ENCODE data around the gene SPATA21. TPM values are rescaled to one million over a fixed set of nuclear protein-coding genes. Genes with fewer than 3 reads are reported as not detected.
A peak's percentile ranks its signal among the peaks of the same experiment; 100 is the strongest.

The SPATA21 gene
- total and polyA plus RNA-seq, 2 experiments from 2014 or later, result not detected

GRCh38 chr1:16356867-16357266, 80.4 kb downstream of the SPATA21 start:
- TF ChIP-seq EZH2 (IDR thresholded peaks at IDR 0.05; ENCODE audit: insufficient read depth, poor library complexity, severe bottlenecking), result no peak
- no peak for TF ChIP-seq EZH2phosphoT487 (IDR thresholded peaks at IDR 0.05; ENCODE audit: insufficient read depth, low read depth)
- Histone ChIP-seq H3K9me3 (ENCODE audit: low read depth) (no peaks in the 10 kb centered on the region), H3K27me3 (replicated peaks; ENCODE audit: insufficient read depth) (no peaks in the 10 kb centered on the region), H3K36me3 (ENCODE audit: low read depth) (no peaks in the 10 kb centered on the region), H3K4me3 (no peak overlapping the region), H3K4me1 (ENCODE audit: insufficient read depth) (peaks cover 4% of the 10 kb centered on the region), H4K20me1 (ENCODE audit: insufficient read depth) (no peaks in the 10 kb centered on the region), H2AFZ (no peak overlapping the region), H3K27ac (no peak overlapping the region), H3K9me2 (ENCODE audit: insufficient read depth) (no peaks in the 10 kb centered on the region), H3K79me2 (ENCODE audit: insufficient read depth) (peaks cover 3% of the 10 kb centered on the region), H3K9ac (no peak overlapping the region), H3F3A (ENCODE audit: insufficient read depth) (peaks cover 3% of the 10 kb centered on the region; the same call in 1 of the 2 replicates), H3K4me2 (ENCODE audit: unreplicated experiment) (no peak overlapping the region)
- WGBS, 2 experiments (ENCODE audit: low coverage in 1 of 2, low lambda C conversion rate in 2 of 2, missing lambda C conversion rate in 2 of 2), result 87 to 93% methylated on average over 3 of the region's 3 CpGs
- in situ Hi-C loops (cut with MboI), result loop anchor here (25.0 kb wide), 1 partner anchor 270 kb away; no protein-coding TSS in a partner anchor
- no peak for DNase-seq

DNA sequence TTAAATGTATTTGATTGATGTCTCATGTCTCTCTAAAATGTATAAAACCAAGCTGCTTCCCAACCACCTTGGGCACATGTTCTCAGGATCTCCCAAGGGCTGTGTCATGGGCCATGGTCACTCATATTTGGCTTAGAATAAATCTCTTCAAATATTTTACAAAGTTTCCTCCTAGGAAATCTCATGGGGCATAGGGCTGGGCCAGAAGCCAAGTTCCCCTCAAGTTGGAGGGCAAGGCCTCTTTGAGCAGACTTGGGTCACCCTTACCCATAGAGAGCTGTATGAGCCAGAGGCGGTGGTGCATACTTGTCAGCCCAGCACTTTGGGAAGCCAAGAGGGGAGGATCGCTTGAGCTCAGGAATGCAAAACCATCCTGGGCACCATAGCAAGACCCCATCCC, 82.6 kb downstream of the SPATA21 start:
- WGBS, 2 experiments (ENCODE audit: low coverage in 1 of 2, low lambda C conversion rate in 2 of 2, missing lambda C conversion rate in 2 of 2), result 81 to 85% methylated on average over 2 of the region's 2 CpGs

DNA sequence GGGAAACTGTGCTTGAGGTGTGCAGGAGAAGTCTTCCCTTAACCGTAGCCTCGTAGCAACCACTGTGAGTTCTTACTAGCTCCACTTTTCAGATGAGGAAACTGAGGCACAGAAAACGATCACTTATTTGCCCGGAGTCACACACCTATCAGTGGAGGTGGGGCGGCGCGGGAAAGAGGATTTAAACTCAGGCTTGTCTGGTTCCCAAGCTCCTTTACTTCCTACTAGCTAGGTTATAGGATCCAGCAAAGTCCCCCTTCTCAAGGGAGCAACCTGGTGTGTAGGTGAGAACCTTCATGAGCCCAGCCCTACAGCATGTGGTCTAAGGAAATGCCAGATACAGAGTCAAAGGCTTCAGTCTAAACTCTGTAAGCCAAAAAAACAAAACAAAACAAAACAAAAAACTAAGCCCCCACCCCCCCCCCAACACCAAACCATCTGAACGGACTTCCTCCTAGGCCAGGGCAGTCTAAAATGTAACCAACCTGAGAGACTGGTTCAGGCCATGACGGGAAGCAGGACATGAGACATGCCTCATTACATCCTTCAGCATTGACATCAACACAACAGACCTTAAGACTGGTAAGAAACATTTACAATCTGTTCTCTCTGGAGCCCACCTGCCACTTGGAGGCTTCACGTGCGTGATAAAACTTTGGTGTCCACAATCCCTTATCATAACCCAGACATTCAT, 84.2 kb downstream of the SPATA21 start:
- 62 to 68% methylated on average over 11 of the region's 11 CpGs for WGBS, 2 experiments (ENCODE audit: low coverage in 1 of 2, low lambda C conversion rate in 2 of 2, missing lambda C conversion rate in 2 of 2)
- Histone ChIP-seq H4K20me1 (ENCODE audit: insufficient read depth) (peaks cover 7% of the 10 kb centered on the region; the same call in 1 of the 2 replicates), H3K4me2 (ENCODE audit: unreplicated experiment) (peak overlapping the region; percentile 98), H3F3A (ENCODE audit: insufficient read depth) (peaks cover 29% of the 10 kb centered on the region), H3K27me3 (replicated peaks; ENCODE audit: insufficient read depth) (no peaks in the 10 kb centered on the region), H3K36me3 (ENCODE audit: low read depth) (no peaks in the 10 kb centered on the region), H3K4me3 (peak overlapping the region; percentile 84), H3K79me2 (ENCODE audit: insufficient read depth) (peaks cover 41% of the 10 kb centered on the region), H2AFZ (peak overlapping the region; percentile 97), H3K4me1 (ENCODE audit: insufficient read depth) (peaks cover 33% of the 10 kb centered on the region), H3K9ac (peak overlapping the region; percentile 90), H3K27ac (peak overlapping the region; percentile 83), H3K9me2 (ENCODE audit: insufficient read depth) (no peaks in the 10 kb centered on the region), H3K9me3 (ENCODE audit: low read depth) (no peaks in the 10 kb centered on the region)
- DNase-seq, result no peak
- TF ChIP-seq EZH2phosphoT487 (IDR thresholded peaks at IDR 0.05; ENCODE audit: insufficient read depth, low read depth) (no peak), EZH2 (IDR thresholded peaks at IDR 0.05; ENCODE audit: insufficient read depth, poor library complexity, severe bottlenecking) (no peak)
- in situ Hi-C loops (cut with MboI), result loop anchor here (25.0 kb wide), 1 partner anchor 266 kb away; no protein-coding TSS in a partner anchor

More for the DNA sequence above, 82.6 kb downstream of the SPATA21 start:
- TF ChIP-seq EZH2 (IDR thresholded peaks at IDR 0.05; ENCODE audit: insufficient read depth, poor library complexity, severe bottlenecking) (no peak), EZH2phosphoT487 (IDR thresholded peaks at IDR 0.05; ENCODE audit: insufficient read depth, low read depth) (no peak)
- Histone ChIP-seq H3K27ac (no peak overlapping the region), H4K20me1 (ENCODE audit: insufficient read depth) (peaks cover 5% of the 10 kb centered on the region; the same call in 1 of the 2 replicates), H3K4me2 (ENCODE audit: unreplicated experiment) (no peak overlapping the region), H2AFZ (no peak overlapping the region), H3F3A (ENCODE audit: insufficient read depth) (peaks cover 14% of the 10 kb centered on the region), H3K36me3 (ENCODE audit: low read depth) (no peaks in the 10 kb centered on the region), H3K79me2 (ENCODE audit: insufficient read depth) (peaks cover 25% of the 10 kb centered on the region), H3K27me3 (replicated peaks; ENCODE audit: insufficient read depth) (no peaks in the 10 kb centered on the region), H3K9me2 (ENCODE audit: insufficient read depth) (no peaks in the 10 kb centered on the region), H3K4me1 (ENCODE audit: insufficient read depth) (peaks cover 17% of the 10 kb centered on the region), H3K4me3 (no peak overlapping the region), H3K9me3 (ENCODE audit: low read depth) (no peaks in the 10 kb centered on the region), H3K9ac (no peak overlapping the region)
- no peak for DNase-seq
- in situ Hi-C loops (cut with MboI), result loop anchor here (25.0 kb wide), 1 partner anchor 267 kb away; no protein-coding TSS in a partner anchor

GRCh38 chr1:16351994-16352841, 85.0 kb downstream of the SPATA21 start, which contains the start of gene FBXO42:
Gene FBXO42 (minus strand): TSS chr1:16352480. CDS start chr1:16315418, 37,062 bp downstream.
- Histone ChIP-seq H3F3A (ENCODE audit: insufficient read depth) (peaks cover 30% of the 10 kb centered on the region), H3K4me3 (peak within 1 kb of the TSS; percentile 84), H2AFZ (peak within 1 kb of the TSS; percentile 97), H3K27ac (peak within 1 kb of the TSS; percentile 83), H3K9me3 (ENCODE audit: low read depth) (no peaks in the 10 kb centered on the region), H3K79me2 (ENCODE audit: insufficient read depth) (peaks cover 49% of the 10 kb centered on the region), H3K27me3 (replicated peaks; ENCODE audit: insufficient read depth) (no peaks in the 10 kb centered on the region), H3K4me1 (ENCODE audit: insufficient read depth) (peaks cover 33% of the 10 kb centered on the region), H3K36me3 (ENCODE audit: low read depth) (no peaks in the 10 kb centered on the region), H3K9ac (peak within 1 kb of the TSS; percentile 90), H4K20me1 (ENCODE audit: insufficient read depth) (peaks cover 7% of the 10 kb centered on the region; the same call in 1 of the 2 replicates), H3K9me2 (ENCODE audit: insufficient read depth) (no peaks in the 10 kb centered on the region), H3K4me2 (ENCODE audit: unreplicated experiment) (peak within 1 kb of the TSS; percentile 98)
- in situ Hi-C loops (cut with MboI), result loop anchor here (25.0 kb wide), 1 partner anchor 265 kb away; no protein-coding TSS in a partner anchor
- 1% methylated on average over 42 to 70 of the region's 81 CpGs for whole genome bisulfite sequencing, 2 experiments (ENCODE audit: low coverage in 1 of 2, low lambda C conversion rate in 2 of 2, missing lambda C conversion rate in 2 of 2)
- peak; percentile 95 for DNase-seq
- TF ChIP-seq EZH2phosphoT487 (IDR thresholded peaks at IDR 0.05; ENCODE audit: insufficient read depth, low read depth), result no peak
